Measurements from ENCODE around the gene C1QTNF9.
"Not testable (repeated sequence)": the region's sequence is repeated elsewhere in the genome, so short reads cannot be mapped to it uniquely, and the experiment has no call there.

The C1QTNF9 gene

DNA sequence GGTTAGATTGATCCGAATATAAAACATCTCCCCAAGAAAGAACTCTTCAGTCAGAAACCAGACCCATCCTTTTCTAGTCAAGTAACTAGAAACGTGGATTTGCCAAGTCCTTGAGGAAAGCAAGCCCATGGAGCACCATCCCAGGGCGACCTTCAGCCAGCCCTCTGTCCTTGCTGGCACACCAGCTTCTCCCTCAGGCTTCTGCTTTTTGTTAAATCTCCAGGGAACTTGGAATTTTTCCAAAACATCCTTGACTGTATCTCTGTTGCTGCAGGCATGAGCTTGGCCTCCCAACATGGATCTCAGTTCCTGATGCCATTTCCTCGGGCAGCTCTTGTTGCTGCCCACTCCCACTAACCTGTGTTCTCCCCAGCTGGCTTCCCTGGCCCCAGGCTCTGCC lies 27.1 kb upstream of the C1QTNF9 start:
- DNase-seq (ENCODE audit: low spot score) = no peak

DNA sequence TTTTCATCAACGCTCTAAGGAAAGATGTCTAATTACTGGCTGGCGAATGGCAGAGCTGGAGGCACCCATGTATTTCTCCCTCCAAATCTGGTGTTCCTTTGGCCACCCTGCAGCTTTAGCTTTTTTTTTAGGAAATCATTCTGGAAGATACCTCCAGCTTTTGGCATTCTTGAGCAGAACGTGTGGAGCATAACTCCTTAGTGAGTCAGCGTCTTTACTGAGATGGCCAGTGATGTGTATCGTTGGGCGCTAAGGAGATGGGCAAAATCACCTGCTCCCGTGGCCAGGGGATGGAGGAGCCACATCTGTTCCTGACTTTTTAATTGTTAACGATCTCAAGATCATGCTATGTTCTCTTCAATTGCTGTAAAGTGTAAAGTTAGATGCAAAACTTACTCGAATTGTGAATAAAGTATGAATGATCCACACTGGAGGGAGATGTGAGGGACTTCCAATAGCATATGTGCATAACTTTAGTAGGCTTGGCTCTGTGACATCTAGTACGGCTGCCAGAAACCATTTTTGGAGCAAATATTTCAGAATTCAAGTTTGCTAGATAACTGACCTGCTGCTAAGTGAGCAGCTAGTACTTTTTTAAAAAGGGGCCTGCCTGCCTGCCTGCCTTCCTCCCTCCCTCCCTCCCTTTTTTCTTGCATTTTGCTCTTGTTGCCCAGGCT lies 24.4 kb upstream of the C1QTNF9 start:
- DNase-seq (ENCODE audit: low spot score) = no peak

DNA sequence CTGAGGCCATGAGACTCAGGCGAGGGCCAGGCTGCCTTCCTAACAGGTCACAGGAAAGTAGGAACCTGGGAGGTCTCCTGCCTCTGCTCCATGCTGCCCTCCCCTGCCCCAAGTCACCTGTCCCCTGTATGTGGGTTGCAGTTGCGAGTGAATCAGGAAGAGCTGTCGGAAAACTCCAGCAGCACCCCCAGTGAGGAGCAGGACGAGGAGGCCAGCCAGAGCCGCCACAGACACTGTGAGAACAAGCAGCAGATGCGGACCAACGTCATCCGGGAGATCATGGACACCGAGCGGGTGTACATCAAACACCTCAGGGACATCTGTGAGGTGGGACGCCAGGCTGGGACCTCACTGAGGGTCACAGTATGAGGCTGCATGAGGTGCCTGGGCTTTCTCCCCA lies 22.8 kb upstream of the C1QTNF9 start:
- no peak for DNase-seq (ENCODE audit: low spot score)

DNA sequence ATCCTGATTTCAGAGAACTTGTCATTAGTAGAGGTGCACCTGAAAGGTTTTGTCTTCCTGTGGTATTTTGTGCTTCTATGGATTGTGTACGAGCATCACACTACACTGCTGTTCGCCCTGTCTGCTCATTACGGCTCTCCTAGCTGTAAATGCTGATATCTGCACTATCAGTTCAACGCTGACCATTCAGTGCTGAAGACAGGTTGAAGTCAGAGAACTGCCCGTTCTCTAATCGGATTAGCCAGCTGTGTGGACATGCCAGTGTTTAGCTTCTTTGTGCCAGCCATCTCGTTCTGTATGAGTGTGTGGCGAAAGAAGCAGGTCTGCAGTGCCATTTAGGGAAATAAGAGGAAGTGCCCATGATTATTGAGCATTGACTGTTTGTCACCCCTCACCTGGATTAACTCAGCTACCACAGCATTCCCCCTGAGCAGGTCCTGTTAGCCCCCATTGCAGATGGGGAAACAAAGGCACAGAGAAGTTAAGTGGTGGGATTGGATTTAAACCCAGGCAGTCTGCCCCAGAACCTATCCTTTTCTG lies 21.6 kb upstream of the C1QTNF9 start:
- no peak for DNase-seq (ENCODE audit: low spot score)

DNA sequence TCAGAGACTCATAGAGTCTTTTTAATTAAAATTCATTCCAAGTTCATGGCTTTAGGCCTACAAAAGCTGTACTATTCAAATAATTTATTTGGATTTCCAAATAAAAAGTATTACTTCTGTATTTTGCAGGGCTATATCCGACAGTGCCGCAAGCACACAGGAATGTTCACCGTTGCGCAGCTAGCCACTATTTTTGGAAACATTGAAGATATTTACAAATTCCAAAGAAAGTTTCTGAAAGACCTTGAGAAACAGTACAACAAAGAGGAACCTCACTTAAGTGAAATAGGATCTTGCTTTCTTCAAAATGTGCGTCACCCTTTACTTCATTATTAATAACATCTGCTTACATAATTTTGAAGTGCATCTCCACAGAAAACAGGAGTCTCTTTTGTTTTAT lies 20.5 kb upstream of the C1QTNF9 start:
- DNase-seq (ENCODE audit: low spot score) = no peak

DNA sequence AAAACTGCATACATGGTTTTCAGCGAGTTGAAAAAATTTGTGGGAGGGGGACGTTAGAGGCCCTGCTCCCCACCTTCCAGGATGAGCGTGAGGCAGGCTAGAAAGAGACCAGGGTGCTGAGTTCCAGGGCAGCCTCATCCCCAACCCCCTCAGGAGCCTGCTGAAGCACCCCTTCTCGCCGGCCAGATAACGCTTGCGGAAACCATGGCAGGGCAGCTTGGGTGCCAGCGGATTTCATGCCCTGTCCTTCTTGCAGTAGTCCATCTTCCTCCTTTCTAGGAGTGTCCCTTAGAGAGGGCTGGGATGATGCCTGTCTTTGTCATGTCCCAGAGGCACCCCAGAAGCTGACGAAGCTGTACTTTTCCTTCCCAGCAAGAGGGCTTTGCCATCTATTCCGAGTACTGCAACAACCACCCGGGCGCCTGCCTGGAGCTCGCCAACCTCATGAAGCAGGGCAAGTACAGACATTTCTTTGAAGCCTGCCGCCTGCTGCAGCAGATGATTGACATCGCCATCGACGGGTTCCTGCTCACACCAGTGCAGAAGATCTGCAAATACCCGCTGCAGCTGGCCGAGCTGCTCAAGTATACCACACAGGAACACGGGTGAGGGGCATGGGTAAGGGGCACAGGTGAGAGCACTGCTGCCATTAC lies 19.0 kb upstream of the C1QTNF9 start:
- no peak for DNase-seq (ENCODE audit: low spot score)

DNA sequence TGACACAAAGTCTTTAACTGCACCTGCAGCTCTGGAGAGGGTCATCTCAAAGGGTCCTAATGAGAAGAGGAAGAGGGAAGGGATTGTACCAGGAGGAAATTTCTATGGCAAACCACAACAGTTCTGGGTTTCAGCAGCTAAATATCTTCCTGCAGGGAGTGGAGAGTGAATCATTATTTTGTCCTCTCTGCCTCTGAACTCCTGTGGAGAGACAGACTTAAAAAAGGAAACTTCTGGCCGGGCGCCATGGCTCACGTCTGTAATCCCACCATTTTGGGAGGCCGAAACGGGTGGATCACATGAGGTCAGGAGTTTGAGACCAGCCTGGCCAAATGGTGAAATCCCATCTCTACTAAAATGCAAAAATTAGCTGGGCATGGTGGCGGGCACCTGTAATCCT lies 16.9 kb upstream of the C1QTNF9 start:
- DNase-seq (ENCODE audit: low spot score) = no peak

DNA sequence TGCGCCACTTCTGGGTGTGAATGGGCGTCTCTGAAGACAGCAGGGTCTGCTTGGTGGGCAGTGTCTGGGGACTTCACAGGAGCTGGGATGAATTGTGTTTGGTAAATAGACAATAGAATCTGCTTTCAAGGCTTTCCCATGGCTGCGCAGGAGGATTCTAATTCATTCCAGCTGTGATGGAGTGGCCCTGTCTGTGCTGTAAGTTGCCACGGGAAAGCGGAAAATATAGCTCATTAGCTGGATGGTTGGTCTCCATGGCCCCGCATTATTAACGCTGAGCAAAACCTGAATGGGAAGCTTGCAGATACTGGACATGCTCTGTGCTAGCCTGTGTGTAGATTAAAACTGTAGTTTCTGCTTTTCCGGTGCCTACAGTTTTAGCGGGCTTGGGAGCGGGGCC lies 15.6 kb upstream of the C1QTNF9 start:
- no peak for DNase-seq (ENCODE audit: low spot score)

DNA sequence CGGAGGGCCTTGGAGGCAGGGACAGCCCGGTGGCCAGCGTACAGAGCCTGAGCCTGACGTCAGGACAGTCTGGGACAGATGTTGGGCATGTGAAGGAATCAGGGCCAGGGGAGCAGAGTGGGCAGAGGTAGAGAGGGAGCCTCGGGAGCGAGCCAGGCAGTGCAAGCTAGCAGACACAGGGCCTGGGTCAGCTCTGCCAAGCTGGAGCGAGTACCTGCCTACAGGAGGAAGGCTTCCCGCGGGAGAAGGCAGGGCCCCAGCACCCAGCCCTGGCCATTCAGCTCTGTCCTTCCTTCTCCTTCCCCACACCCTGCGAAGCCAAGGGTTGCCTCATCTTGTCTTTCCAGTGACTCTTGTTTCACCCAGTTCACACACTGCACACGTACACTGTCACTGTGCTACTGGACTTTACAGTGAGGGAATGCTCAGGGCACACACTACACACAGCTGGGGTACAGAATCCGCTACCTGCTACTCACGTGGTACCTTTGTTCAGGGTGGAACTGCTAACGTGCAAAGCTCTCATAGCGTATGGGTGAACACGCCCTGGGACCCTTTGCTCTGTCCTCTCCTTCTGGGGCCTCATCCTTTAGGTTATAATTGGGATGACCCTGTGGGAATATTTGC lies 9.8 kb upstream of the C1QTNF9 start:
- DNase-seq (ENCODE audit: low spot score) = no peak

DNA sequence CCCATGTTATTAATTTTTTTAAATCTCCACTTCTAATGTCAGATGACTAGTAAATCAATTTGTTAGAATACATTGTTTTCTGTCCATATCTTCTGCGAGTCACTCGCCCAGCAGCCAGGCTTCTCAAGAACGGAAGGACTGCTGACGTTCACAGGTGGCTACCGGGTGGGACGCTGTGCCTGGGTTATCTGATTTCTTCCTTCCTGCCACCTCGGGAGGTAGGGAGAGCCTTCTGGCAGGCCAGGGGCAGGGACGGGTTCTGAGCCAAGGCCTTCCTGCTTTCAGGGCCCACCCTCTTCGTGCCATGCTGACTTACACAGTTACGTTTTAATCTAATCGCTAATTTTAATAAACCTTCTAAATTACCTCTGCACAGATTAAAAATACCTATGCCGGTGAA lies 7.9 kb upstream of the C1QTNF9 start:
- no peak for DNase-seq (ENCODE audit: low spot score)

DNA sequence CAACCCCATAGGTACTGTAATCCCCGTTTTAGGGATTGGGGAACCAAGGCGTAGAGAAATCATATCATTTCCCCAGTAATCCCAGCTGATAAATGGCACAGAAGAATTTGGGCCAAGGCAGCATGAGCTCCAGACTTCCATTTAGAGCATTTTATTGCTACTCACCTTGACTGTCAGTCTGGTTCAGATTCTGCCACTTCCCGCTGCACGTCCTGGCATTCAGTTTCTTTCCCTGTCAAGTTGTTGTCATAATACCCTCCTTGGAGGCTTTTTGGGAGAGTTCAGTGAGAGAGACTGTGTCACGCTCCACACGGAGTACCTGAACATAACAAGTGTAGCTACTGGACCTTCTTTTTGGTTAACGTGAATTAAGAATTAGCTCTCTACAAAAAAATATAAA lies 7.5 kb upstream of the C1QTNF9 start:
- no peak for DNase-seq (ENCODE audit: low spot score)

DNA sequence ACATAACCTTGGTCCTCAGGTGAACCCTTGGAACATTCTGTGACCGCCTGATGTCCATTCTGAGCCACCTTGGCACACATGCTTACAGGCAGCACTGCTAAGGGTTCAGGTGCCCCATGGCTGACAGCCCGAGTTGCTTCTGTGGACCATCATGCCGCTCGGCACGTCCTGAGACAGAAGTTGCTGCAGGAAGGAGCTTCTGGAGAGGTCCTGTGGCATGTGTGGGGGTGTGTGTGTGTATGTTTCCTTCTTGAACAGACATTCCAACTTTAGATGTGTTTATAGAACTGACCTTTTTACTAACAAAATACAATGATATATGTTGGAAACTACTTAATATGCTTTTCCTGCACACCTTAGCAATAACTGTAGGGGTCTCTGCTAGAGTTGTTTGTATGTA lies 4.8 kb upstream of the C1QTNF9 start:
- DNase-seq (ENCODE audit: low spot score) = no peak

DNA sequence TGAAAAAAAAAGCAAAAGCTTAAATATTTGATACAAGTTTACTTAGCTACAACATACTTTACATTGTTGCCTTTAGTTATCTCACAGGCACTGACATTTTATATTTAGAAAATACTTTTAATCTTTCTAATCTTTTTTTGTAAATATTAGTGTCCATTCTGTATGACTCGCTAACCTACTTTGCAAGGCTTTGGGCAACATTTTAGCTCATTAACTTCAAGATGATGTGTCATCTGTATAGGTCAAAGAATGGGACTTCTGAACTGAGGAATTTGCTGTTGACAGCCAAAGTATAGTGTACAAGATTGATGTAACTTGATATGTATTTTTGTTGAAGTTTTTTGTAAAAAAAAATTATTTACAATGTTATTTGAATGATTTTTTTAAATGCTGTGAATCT lies 2.7 kb upstream of the C1QTNF9 start:
- DNase-seq (ENCODE audit: low spot score) = no peak

DNA sequence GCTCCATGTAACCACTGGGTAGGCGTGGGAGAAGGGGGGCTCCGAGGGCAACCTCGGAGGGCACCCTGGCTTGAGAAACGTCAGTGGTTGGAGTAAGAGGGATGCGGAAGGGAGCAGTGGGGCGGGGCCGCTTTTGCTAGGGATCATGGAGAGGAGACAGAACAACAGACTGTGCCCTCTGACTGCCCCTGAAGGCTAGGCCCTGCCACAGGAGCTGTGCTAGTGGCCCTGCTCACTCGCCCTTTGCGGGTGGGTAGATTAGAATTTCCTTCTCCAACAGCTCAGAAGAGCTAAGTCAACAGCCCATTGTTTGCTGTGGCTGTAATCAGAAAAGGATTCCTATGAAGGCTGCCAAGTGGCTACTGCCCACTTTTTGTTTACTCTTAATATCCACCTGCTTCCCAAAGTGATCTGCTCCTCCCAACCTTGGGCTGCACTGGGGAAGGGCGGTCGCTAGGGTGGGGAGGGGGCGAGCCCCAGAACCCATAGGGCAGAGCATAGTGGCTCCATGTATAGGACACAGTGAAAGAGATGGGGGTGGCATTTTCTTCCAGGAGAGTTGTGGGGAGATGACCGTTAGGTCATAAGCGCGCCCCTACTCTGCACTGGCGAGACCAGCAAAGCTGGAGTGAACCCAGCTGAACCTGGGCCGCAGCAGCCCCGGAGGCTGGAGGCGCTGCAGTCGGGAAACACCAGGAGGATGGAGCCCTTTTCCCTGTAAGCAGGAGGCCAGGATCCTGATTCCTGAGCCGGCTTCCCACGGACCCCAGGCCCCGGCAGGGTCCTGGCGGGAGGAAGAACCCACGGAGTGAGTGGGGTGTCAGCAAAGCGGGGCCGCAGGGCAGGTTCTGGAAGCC lies 1.9 kb upstream of the C1QTNF9 start:
- DNase-seq (ENCODE audit: low spot score) = no peak

DNA sequence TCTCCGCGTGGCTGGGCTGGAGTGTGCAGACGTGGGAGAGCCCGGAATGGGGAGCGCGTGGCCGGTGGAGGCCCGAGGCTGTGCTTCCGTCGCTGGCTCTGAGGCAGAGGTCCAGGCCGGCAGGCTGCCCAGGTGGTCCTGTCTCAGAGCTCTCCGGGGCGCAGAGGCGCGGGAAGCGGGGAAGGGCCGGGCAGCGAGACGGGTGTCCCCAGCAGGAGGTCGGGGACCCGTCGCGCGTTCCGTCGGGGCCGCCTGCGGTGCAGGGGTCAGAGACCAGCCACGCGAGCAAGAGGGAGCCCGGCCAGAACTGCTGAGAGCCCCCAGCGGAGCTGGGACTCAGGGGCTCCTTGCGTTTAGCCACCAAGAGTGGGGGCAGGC lies 1.3 kb upstream of the C1QTNF9 start:
- DNase-seq (ENCODE audit: low spot score) = no peak

DNA sequence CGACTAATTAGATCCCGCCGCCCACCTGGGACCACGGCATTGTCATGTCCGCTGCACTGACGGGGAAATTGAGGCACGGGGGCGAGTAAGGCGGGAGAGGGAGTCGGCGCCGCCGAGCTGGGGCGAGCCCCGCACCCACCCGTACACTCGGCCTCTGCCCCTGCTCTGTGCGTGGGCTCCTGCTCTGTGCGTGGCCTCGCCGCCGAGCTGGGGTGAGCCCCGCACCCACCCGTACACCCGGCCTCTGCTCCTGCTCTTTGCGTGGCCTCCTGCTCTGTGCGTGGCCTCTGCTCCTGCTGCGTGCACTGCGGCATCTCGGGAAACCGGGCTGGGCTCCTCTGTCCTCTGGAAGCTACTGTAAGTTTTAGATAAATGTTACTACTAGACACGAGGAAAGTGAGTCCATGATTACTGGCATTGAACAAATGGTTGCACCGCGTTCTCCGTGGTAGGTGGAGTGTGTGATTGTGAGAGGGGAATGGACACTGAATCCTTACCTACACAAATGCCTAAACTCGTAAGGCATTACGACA lies 826 bp upstream of the C1QTNF9 start:
- DNase-seq (ENCODE audit: low spot score) = no peak

DNA sequence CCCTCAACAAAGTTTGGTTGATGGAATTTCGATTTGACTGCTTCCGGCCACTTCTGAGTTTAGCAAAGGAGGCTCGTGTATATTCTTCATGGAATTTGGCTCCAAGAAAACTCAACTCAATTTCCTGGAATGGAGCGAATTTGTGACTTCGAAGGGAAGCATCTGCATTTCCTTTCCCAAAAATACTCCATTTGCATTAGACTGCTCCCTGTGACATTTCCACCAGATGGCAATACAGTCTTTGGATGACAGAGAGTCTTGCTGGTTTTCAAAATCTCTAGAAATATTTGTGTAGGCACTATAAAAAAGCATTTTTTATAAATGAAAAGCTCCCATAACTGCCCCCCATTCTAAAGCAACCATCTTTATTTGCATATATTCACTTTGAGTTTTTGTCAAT lies 4.1 kb downstream of the C1QTNF9 start:
- no peak for DNase-seq (ENCODE audit: low spot score)

DNA sequence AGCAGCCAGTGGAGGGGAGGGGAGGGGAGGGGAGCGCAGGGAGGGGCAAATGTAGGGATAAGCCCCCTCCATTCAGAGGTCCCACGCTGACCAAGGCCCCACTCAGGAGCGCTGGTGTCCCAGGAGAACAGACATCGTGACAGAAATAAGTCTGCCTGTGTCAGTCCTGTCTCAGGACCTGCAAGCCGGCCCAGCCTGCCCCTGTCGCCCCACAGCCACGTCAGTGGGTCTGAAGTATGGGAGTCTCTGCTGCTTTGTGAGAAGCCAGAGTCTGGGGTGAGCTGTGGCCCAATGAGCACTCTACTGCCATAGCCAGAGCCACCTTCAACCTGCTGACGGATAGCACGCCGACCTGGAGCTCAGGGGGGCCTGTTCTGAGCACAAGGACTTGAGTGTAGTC lies 8.5 kb downstream of the C1QTNF9 start:
- not testable (repeated sequence) for DNase-seq (ENCODE audit: low spot score)

DNA sequence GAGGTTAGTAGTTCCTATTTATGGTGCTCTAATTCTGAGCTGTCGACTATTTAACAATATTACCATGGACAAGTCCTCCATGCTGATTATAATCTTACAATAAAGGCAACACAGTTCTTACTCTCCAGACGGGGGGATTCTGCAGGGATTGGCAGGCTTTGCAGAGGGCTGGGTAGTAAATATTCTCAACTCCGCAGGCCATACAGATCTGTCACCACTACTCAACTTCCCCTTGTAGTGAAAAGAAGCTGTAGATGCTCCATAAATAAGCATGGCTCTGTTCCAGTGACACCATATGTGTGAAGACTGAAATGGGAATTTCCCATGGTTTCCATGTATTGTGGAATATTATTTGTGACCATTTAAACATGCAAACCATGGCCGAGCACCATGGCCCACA lies 9.5 kb downstream of the C1QTNF9 start:
- DNase-seq (ENCODE audit: low spot score) = not testable (repeated sequence)

DNA sequence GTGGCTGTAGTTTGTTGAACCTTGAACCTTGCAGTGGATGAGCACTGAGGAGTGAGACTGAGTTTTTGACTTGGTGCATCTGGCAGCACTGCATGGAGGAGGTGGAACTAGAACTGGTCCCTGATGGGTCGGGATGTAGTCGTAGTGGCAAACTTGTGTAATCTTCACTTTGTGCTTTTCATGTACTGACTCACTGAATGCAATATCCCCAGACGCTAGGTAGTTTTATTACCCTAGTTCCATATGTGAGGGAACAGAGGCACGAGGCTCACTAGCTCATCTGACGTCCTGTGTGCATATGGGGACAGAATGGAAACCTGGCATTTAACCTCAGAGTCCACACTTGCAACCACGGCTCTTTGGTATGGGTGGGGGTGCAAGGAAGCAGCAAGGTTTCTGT lies 10.3 kb downstream of the C1QTNF9 start:
- not testable (repeated sequence) for DNase-seq (ENCODE audit: low spot score)

DNA sequence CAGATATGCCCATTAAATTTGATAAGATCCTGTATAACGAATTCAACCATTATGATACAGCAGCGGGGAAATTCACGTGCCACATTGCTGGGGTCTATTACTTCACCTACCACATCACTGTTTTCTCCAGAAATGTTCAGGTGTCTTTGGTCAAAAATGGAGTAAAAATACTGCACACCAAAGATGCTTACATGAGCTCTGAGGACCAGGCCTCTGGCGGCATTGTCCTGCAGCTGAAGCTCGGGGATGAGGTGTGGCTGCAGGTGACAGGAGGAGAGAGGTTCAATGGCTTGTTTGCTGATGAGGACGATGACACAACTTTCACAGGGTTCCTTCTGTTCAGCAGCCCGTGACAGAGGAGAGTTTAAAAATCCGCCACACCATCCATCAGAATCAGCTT lies 12.0 kb downstream of the C1QTNF9 start:
- not testable (repeated sequence) for DNase-seq (ENCODE audit: low spot score)

DNA sequence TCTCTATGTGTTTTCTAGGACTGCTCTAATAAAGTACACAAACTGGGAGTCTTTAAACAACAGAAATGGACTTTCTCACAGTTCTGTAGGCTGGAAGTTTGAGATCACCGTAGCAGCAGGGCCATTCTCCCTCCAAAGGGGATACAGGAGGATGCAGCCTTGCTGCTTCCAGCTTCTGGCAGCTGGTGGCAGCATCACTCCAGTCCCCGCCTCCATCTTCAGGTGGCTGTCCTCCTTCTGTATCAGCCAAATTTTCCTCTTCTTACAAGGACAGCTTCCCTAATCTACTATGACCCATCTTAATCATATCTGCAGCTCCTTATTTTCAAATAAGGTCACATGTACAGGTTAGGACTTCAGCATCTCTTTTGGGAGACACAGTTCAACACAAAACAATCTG lies 13.1 kb downstream of the C1QTNF9 start:
- DNase-seq (ENCODE audit: low spot score) = not testable (repeated sequence)

Measured in putamen (tissue), 1 donor.